HG02610 (cell line): ENCODE measurements around the gene PNKP.
A peak's percentile ranks its signal among the peaks of the same experiment; 100 is the strongest.

Experiments used
- ATAC-seq: cut with Tn5 transposase; IDR thresholded peaks from one replicate; pipeline ENCODE4 v1.9.1; 2021; ENCODE audit warnings: mild to moderate bottlenecking, moderate library complexity; ENCODE audit not compliant: unreplicated experiment

The PNKP gene

GRCh38 chr19:49890349-49891311 is 23.3 kb upstream of the PNKP start:
- no peak for ATAC-seq

GRCh38 chr19:49889687-49890348 is 22.4 kb upstream of the PNKP start:
- no peak for ATAC-seq

GRCh38 chr19:49889038-49889686 is 21.8 kb upstream of the PNKP start:
- ATAC-seq = no peak

GRCh38 chr19:49888510-49888824 is 21.1 kb upstream of the PNKP start:
- ATAC-seq = no peak

- no peak for ATAC-seq
Observed at GRCh38 chr19:49887665-49888509, 20.5 kb upstream of the PNKP start.

GRCh38 chr19:49887037-49887664 is 19.8 kb upstream of the PNKP start:
- ATAC-seq = no peak

GRCh38 chr19:49884760-49885159 is 17.4 kb upstream of the PNKP start:
- ATAC-seq = no peak

GRCh38 chr19:49884109-49884508 is 16.7 kb upstream of the PNKP start:
- ATAC-seq = no peak

GRCh38 chr19:49883094-49883493 is 15.7 kb upstream of the PNKP start:
- no peak for ATAC-seq

GRCh38 chr19:49882643-49883042 is 15.3 kb upstream of the PNKP start:
- no peak for ATAC-seq

- no peak for ATAC-seq
Observed at GRCh38 chr19:49881672-49882394, 14.5 kb upstream of the PNKP start.

GRCh38 chr19:49881186-49881585 is 13.8 kb upstream of the PNKP start:
- ATAC-seq = no peak

GRCh38 chr19:49880162-49880869 is 12.9 kb upstream of the PNKP start:
- ATAC-seq = no peak

GRCh38 chr19:49879243-49879963 is 12.0 kb upstream of the PNKP start:
- ATAC-seq = no peak

- no peak for ATAC-seq
Observed at GRCh38 chr19:49878744-49879070, 11.3 kb upstream of the PNKP start.

- ATAC-seq = peak; percentile 50
Observed at GRCh38 chr19:49877879-49878743, 10.7 kb upstream of the PNKP start.

GRCh38 chr19:49877020-49877878 is 9.9 kb upstream of the PNKP start, which contains the start of the genes AKT1S1 and TBC1D17:
Gene AKT1S1 (minus strand): TSS chr19:49877355. CDS start chr19:49873295, 4,060 bp downstream.
Gene TBC1D17 (plus strand): TSS chr19:49877702. CDS start chr19:49877724, 22 bp downstream.
- ATAC-seq = peak; percentile 48
